GM18858 (cell line): Measurements from ENCODE around the gene CD300LB.
"Not testable (repeated sequence)": the region's sequence is repeated elsewhere in the genome, so short reads cannot be mapped to it uniquely, and the experiment has no call there.

Experiments
- ATAC-seq: cut with Tn5 transposase; IDR thresholded peaks from one replicate; pipeline ENCODE4 v1.9.1; 2021; ENCODE audit not compliant: unreplicated experiment

Gene CD300LB

DNA sequence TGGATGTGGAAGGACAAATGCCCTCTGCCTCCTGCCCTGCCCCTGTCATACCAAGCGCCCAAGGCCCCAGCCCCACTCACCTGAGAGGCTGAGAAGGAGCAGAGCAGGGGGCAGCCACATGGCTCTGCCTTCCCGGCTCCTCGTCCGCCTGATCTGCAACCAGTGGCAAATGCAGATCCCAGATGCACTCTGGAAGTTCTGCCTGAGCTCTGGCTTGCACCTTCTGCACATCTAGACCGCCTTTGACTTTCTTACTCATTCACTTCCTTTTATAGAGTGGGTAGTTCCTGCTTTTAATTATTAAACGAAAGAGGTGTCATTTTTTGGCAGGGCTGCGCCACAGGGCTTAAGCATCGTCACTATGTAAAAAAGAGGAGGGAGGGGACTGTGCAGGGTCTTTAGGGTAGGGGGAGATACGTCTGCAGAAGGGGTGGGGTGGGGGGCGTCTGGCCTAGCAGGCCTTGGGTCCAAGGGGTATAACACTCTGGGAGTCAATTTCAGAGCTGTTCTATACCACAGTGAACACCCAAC lies at the start of gene CD300LB:
CD300LB (minus strand) TSS at position 245 of the 531 bp plus-strand sequence; CDS start at position 120, 125 bp downstream.
- no peak for ATAC-seq

DNA sequence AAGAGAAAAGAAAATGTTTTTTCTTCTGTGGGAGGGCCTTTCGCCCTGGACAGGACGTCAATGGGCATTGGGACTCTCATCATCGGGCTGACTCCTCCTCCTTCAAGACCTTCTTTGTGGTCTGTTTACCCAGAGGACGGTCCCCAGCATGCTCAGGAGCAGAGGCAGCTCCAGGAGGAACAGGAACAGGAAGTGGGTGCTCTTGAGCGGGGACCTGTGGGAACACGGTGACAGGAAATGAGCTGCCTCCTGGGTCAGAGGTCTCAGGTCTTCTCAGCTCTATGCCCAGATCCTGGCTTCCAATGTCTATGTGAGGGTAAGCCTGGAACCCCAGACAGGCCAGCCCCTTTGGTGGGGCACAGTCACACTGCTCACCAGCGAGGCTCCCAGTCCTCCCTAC lies 48.6 kb upstream of the CD300LB start:
- ATAC-seq, result no peak

DNA sequence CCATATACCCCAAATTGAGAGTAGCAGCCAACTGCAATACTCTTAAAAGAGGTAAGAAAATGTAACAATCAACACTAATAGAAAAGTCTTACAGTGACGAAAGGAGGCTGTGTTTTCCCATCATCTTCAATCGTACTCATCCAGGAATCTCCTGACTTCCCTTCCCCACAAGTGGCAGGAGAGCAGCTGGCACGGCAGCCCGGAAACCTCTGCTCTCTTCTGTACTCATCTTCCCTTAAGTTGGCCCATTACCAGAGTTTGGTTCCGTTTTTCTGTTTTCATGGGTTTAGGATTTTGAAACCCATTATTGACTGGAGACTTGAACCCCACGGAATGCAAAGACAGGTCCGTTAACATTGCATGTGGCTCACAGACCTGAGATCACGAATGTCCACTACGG lies 47.7 kb upstream of the CD300LB start:
- no peak for ATAC-seq

DNA sequence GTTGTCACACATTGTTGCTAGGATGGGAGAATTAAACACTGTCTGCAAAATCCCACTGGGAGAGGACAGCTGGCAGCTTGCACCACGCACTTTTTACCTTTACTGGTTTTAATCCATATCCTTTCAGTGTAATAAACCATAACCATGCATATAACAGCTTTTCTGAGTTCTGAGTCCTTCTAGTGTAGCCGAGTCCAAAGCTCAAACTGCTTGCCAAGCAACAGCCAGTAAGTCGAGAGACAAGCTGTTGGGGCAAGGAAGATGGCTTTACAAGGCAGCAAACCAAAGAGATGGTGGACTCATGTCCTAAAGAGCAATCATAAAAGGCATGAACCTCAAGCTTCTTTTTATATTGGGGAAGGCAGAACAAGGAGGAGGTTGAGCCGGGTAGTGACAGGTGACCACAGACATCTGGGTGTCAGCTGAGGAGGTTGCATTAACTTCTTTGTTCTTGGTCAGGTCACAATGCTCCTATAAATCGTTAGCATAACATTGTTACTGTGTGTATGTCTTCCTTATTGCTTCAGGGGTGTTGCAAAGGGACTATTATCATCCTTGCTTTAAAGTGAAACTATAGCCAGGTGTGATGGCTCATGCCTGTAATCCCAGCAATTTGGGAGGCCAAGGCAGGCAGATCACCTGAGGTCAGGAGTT lies 43.3 kb upstream of the CD300LB start:
- no peak for ATAC-seq

DNA sequence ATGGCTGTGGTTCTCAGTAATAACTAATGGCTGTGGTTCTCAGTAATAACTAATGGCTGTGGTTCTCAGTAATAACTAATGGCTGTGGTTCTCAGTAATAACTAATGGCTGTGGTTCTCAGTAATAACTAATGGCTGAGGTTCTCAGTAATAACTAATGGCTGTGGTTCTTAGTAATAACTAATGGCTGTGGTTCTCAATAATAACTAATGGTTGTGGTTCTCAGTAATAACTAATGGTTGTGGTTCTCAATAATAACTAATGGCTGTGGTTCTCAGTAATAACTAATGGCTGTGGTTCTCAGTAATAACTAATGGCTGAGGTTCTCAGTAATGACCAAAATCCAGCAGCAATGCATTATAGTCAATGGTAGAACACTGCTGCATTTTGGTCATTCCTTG lies 42.4 kb upstream of the CD300LB start:
- ATAC-seq, result not testable (repeated sequence)

DNA sequence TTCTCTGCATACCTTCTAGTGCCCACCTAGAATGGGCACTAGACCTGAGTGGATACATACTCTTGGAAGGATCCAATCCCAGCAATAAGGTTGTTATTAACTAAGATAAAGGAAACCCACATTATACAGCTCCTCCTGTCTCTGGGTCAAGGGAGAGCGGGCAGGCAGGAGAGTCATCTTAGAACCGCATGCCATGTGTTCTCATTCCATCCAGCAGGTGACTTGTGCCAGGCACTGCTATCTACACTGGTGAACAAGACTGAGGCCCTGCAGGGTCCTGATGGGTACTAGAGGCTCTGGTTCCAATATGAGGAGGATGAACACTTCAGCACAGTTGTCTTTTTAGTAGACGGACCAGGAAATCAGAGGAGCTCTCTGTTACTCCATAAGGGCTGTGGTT lies 41.9 kb upstream of the CD300LB start:
- ATAC-seq, result no peak

DNA sequence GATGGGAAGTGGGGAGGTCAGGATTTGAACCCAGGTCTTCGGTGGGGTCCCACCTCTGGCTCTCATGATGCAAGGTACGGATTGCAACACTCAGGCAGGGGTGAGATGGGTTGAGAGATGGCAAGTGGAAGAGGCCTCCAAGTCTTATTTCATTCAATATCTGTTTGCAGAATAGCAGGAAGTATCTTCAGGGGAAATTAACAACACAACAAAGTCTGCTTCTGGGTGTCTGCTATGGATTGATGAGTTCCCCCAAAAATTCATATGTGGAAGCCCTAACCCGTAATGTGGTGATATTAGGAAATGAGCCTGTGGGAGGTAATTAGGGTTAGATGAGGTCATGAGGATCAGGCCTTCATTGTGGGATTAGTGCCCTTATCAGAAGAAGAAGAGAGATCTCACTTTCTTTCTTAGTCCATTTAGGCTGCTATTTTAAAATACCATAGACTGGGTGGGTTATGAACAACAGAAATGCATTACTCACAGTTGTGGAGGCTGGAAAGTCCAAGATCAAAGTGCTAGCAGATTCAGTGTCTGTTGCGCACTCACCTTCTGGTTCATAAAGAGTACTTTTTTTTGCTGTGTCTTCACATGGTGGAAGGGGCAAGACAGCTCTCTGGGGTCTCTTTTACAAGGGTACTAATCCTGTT lies 40.5 kb upstream of the CD300LB start:
- ATAC-seq, result no peak

DNA sequence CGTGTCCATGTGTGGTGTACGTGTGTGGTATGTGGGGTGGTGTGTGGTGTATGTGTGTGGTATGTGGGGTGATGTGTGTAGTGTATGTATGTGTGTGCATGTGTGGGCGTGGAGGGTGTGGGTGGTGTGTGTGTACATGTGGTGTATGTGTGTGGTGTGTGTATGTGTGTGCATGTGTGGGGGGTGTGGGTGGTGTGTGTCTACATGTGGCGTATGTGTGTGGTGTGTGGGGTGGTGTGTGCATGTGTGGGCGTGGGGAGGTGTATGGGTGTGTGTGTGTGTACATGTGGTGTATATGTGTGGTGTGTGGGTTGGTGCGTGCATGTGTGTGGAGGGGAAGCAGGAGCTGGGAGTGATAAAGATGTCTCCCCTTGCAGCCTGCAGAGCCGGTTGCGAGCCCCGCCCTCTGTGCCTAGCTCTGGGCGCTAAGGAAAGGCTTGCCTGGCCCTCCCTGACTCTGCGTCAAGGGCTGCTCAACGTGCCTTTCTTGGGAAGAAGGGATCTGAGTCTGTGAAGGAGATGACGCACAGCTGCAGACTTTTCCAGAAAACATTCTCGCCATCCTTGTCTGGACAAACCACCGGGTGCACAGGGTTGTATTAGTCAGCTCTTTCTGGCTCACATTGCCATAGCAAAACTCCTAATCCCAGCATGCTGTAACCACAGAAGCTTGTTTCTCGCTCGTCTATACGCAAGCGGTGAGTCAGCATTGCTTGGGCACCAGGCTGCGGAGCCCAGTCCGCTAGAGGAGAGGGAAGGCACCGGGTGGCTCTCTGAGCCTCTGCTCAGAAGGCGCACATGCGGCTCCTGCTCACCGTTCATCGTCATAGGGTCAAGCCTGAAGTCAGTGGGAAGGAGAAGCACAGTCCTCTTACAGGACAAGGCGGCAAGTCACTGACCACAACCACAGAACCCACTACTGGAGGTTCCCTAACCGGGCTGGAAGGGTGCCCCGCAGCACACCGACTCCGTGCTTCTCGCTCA lies 38.0 kb upstream of the CD300LB start:
- no peak for ATAC-seq

DNA sequence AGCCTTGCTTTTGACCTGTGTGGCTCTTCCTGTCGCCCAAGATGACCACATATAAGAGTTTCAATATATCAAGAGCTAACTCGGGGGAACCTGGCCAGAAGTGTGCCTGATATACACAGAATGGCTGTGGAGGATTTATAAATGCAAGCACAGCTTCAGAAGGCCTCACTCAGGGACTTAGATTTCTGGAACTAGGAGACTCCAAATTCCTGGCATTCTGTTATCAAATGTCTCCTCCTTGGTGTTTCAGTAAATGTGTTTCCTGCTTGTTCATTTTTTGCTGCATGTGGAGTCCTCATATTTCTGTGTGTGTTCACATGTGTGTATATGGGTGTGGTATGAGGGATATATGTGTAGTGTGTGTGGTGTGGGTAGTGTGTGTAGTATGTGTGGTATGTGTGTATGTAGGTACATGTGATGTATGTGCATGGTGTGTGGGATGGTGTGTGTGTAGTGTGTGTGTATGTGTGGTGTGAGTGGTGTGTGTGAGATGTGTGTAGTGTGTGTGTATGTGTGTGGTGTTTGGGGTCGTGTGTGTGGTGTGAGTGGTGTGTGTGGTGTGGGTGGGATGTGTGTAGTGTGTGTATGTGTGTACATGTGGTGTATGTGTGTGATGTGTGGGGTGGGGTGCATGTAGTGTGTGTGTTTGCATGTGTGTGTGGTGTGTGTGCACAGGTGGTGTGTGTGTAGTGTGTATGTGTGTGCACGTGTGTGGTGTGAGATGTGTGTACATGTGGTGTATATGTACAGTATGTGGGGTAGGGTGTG lies 37.0 kb upstream of the CD300LB start:
- no peak for ATAC-seq

DNA sequence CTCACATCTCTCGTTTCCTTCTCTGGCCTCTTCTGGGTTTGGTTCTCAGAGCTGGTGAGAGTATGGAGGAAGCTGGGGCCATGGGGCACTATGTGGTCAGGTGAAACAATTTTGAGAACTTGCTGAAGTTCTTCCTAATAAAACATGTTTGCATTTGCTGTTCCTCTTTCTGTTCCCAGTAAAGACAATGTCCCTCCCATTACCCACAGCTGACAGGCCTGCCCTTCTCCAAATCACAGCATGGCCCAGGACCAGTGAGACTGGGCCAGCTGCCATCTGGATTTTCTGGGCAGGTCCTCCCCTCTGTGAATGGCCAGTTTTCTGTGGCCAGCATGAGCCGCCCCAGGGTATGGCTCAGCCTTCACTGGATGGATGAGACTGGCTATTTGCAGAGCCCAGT lies 36.1 kb upstream of the CD300LB start, which contains the start of gene CD300H:
CD300H (minus strand) TSS at position 113 of the 400 bp plus-strand sequence.
- no peak for ATAC-seq

DNA sequence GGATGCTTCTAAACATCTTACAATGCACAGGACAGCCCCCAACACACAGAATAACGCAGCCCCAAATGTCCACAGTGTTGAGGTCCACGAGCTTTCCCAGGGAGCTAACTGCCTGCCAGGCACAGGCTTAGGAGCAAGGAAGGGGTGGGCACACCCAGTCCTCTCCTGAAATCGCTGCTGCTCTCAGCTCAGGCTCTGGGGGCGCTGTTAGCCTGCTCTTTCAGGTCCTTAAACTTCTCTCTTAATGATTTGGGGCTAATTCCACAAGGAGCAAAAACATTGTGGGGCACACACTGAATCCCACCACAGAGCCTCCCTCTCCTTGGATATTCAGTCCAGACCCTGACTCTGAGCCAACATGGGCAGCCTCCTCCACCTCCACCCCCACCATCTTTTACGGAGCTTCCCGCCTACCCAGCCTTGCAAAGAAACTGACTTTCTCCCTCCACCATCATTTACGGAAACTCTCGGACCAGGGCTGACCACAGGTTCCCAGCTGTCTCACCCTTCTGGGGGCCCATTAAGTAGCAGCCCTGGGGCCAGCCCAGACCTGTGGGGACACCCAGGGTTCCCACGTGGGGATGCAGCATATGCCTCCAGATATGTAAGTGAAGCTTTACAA lies 35.0 kb upstream of the CD300LB start:
- no peak for ATAC-seq

DNA sequence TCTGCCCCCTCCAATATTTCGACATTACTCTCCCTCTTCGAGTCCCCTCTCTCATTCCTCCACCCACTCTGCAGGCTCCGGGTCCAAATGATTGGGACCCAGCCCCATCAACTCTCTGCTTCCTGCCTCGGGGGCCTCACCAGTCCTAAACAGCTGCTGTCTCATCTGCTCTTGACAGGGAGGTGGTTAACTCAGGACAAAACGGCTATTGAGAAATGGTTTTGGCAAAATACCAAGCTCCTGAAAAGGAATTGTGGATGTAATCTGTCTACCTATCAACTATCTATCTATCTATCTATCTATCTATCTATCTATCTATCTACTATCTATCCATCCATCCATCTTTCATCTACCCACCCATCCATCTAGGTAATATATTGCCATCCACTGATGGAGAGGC lies 33.9 kb upstream of the CD300LB start:
- no peak for ATAC-seq

DNA sequence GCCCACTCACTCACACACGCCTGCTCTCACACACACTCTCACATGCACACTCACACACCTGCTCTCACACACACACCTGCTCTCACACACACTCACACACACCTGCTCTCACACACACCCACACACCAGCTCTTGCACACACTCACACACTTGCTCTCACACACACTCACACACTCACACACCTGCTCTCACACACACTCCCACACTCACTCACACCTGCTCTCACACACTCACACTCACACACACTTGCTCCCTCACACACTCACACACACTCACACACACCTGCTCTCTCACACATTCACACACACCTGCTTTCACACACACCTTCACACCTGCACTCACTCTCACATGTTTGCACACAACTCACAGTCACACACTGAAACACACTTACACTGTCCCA lies 32.1 kb upstream of the CD300LB start:
- ATAC-seq, result no peak

DNA sequence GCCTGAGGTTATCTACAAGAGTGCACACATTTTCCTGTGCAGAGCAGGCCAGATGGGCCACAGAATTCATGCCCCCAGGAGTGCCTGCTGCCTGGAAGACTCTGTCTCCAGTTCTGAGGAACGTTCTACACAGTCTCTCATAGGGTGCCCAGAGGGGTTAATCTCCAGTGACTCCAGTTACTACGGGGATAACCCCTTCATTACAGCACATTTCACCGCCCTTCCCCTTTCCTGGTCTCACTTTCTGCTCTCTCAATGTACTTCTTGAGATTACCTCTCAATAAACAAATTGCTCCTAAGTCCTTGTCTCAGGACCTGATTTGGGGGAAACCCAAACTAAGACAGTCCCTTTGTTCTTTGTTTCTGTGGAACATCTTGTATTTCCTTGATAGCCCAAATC lies 30.3 kb upstream of the CD300LB start:
- no peak for ATAC-seq

DNA sequence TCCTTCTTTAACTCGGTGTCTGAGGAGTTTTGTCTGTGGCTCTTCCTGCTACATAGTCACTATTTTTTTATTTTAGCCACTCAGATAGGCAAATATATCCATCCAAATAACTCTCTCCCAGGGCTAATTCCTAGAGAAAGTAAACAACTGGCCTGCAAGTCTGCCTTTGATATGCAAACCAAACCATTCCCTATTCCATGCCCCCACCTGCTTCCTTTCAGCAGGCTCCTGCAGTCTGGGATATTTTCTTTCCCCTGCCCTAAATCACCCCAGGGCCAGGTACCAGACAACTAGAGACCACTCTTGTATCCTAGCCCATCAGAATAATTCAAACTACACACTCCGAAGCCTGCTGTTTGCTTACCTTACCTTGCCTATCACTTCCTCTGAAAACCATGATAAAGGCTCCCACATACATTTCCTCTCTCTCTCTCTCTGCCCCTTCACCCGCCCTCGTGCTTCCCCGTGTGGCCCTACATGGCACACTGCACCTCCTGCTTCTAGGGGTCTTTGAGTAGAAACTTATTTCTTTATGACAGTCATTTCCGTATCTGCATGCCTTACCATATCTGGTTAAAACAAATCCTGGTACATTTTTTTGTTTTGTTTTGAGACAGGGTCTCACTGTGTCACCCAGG lies 27.7 kb upstream of the CD300LB start:
- no peak for ATAC-seq

DNA sequence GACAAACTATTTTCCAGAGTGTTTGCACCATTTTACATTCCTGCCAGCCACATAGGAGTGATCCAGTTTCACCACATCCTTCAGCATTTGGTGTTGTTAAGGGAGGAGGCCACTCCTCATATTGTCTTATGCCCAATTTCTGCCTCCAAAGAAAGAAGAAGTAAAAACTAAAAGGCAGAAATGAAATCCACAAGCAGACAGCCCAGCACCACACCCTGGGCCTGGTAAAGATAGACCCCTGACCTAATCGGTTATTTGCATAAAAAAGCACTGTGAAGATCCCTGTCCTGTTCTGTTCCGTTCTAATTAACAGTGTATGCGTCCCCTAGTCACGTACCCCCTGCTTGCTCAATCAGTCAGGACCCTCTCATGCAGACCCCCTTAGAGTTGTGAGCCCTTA lies 27.1 kb upstream of the CD300LB start:
- ATAC-seq, result not testable (repeated sequence)

DNA sequence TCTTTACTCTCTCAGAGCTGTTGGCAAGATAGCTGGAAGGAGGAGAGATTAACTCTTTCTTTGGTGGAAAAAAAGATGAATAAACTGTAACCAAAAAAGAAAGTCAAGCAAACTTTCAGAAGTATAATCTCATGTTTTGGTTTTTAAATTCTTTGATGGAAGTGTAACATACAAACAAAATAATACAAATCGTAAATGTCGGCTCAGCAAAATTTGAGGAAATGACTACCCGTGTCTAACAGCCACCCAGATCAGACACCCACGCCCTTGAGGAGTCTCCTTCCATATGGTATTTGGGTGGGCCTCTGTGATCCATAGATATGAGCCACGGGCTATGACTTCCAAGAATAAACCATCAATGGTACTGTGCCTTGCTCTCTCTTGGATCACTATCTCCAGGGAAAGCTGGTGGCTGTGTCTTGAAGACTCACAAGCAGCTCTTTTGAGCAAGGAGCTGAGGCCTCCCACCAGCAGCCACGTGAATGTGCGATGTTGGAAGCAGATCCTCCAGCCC lies 24.2 kb upstream of the CD300LB start:
- ATAC-seq, result no peak

DNA sequence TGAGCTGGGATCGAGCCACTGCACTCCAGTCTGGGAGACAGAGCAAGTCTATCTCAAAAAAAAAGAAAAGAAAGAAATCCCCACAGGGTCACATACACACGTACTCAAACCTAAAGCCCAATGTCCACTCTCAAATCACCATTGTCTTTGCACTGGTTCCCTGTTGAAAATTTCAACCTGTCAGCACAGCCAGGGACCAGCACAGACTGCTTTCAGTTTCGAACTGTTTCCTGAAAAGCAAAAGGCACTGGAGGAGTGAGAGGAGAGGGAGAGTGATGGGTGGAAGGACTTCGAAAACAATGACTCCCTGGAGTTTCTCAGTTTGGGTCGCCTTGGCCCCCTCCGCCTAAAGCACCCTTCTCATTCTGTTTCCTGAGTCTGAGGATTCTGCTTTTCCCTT lies 23.6 kb upstream of the CD300LB start:
- no peak for ATAC-seq

DNA sequence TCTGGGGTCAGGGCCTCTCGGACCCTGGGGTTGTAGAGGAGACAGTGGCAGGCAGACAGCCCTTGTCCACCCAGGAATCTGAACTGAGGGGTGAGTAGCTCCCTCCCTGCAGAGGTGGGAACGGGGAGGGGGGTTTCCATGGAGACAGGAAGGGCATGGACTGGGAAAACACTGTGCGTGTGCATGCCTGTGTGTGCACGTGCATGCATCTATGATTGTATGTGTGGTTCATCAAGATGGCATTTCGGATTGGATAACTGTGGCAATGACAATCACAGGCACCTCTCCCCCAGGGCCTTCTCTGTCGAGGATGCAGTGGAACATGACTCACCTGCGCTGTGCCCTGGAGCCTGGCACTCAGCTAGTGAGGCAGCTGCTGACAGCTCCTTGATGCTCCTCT lies 20.8 kb upstream of the CD300LB start:
- ATAC-seq, result no peak
